HG02852 (cell line): ENCODE measurements around the gene OR6K6.

Experiments used
- ATAC-seq: cut with Tn5 transposase; IDR thresholded peaks from one replicate; pipeline ENCODE4 v1.9.1; 2021; ENCODE audit warnings: mild to moderate bottlenecking, moderate library complexity; ENCODE audit not compliant: unreplicated experiment

The OR6K6 gene

DNA sequence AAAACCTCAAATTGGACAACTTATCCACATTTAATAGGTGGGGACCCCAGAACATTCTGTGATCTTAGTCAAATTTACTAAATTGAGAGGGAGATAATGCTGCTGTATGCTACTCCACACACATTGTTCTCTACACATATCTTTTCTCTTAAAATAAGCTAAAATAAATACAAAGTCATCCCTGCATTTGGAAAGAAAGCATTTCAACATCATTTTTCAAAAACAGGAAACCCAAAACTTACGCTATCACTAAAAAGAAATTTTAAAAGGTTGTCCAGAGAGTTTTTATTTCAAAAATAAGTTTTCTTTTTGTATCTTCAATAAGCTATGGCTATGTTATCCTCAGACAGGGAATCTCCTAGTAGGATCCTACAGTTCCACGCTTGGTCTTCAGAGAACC, 46.0 kb downstream of the OR6K6 start:
- no peak for ATAC-seq

DNA sequence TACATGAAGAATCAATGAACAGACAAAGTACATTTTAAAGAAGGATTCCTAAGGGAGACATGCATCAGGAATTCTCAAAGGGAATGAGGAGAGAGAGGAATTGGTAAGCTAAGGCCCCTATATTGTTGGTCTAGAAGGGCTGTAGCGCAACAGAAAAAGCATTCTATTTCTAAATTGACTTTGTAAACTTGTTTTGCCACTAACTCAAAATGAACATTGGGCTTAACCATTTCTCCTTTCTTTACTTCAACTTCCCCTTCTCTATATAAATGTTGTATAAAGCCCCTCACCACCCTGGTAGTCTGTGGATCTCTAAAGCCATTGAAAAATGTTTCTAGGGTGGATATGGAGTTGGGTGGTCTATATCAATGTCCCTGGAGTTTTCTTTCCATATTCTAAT, 46.9 kb downstream of the OR6K6 start:
- no peak for ATAC-seq

DNA sequence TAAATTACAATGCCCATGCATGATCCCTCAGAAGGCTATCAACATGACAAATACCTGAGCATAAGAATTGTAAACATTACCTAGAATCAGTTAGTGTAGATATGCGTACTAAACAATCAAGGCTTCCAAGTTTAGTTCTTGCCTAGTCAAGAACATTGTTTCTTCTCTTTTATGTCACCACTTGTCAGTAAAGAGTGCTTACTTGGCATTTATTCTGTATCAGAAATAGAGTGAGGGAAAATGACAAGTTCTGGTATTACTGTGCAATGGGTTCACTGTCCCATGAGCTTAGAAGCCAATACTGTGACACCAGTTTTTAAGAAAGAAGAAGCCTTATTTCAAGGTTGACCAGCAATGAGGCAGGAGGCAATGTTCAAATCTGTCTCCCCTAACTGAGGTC, 49.2 kb downstream of the OR6K6 start:
- ATAC-seq: no peak
